Spleen (tissue), 11 donors: Measurements from ENCODE around the gene OXLD1. TPM values are rescaled to one million over a fixed set of nuclear protein-coding genes. Genes with fewer than 3 reads are reported as not detected.

Experiments
- DNase-seq: peaks from one replicate; pipeline ENCODE4 v3.0.0-alpha.2; 2020
- H3K27ac ChIP-seq, 8 donors: fragments of 200-600 bp; sonication (generic) in 7 of 8; 1 replicate in 4 of 8; 2 replicates in 4 of 8; pipeline versions ENCODE4 v1.5.0 to v1.8.0; 2016 to 2021; ENCODE audit warnings: inconsistent platforms in 4 of 8, mild to moderate bottlenecking in 4 of 8, moderate library complexity in 1 of 8
- H3K27me3 ChIP-seq, 7 donors: fragments of 200-600 bp; sonication (generic) in 6 of 7; replicated peaks in 1 of 7; 1 replicate in 4 of 7; 2 replicates in 3 of 7; pipeline versions ENCODE4 v1.5.0 to v1.8.0; 2016 to 2021; ENCODE audit warnings: inconsistent platforms in 3 of 7, mild to moderate bottlenecking in 1 of 7
- H3K36me3 ChIP-seq, 6 donors: fragments of 200-600 bp; sonication (generic) in 5 of 6; 1 replicate in 4 of 6; 2 replicates in 2 of 6; pipeline versions ENCODE4 v1.5.0 to v1.8.0; 2016 to 2021; ENCODE audit warnings: inconsistent platforms in 2 of 6
- H3K4me1 ChIP-seq, 6 donors: fragments of 200-600 bp; sonication (generic) in 5 of 6; 1 replicate in 3 of 6; 2 replicates in 3 of 6; pipeline versions ENCODE4 v1.5.0 to v1.8.0; 2016 to 2021; ENCODE audit warnings: inconsistent platforms in 3 of 6
- H3K4me3 ChIP-seq, 8 donors: fragments of 200-600 bp; sonication (generic) in 7 of 8; 1 replicate in 4 of 8; 2 replicates in 4 of 8; pipeline versions ENCODE4 v1.5.0 to v1.8.0; 2016 to 2021; ENCODE audit warnings: inconsistent platforms in 4 of 8, mild to moderate bottlenecking in 4 of 8, moderate library complexity in 2 of 8
- H3K9me3 ChIP-seq, 8 donors: fragments of 200-600 bp; sonication (generic) in 7 of 8; 1 replicate in 4 of 8; 2 replicates in 4 of 8; pipeline versions ENCODE4 v1.5.0 to v1.8.0; 2016 to 2021; ENCODE audit warnings: inconsistent platforms in 4 of 8
- POLR2A ChIP-seq, 3 donors: fragments of 450-650 bp; IDR thresholded peaks; one replicate each; pipeline ENCODE4 v1.5.1; 2017; ENCODE audit warnings: antibody characterized with exemption in 3 of 3, mild to moderate bottlenecking in 1 of 3
- POLR2AphosphoS5 ChIP-seq, 3 donors: sonication (generic); formaldehyde crosslinking; IDR thresholded peaks; one replicate each; pipeline ENCODE4 v1.5.1; 2017; ENCODE audit warnings: antibody characterized with exemption in 3 of 3
- WGBS, 5 donors: extraction: QIAGEN DNeasy Blood & Tissue Kit in 3 of 5; methylation state at CpG; one replicate each; pipeline versions ENCODE4 v1.1.5 to v1.1.7; 2013 to 2018; 5-methylcytosine and 5-hydroxymethylcytosine counted together
- intact Hi-C: fragments of 100-400 bp; cut with DNase I; formaldehyde crosslinking; loops from one replicate; pipeline ENCODE4 v1.15.0; 2023; ENCODE audit warnings: low total_unique reads
- polyA plus RNA-seq, 3 donors: library from polyadenylated mRNA; stranded (reverse); fragments of 200-250 nt; gene quantifications; one replicate each; pipeline ENCODE4 v1.2.1, GENCODE V29; 2013
- total RNA-seq, 7 donors: library from RNA; depleted of rRNA in 3 of 7; stranded (reverse); fragments of >200 nt in 3 of 7; fragmentation: NEBNext Ultra II Directional in 4 of 7; extraction: Animal tissue kit (Norgen Biotek cat#: 25700) in 4 of 7; gene quantifications; one replicate each; pipeline versions ENCODE4 v1.1.0 to v1.2.1, GENCODE V29; 2016 to 2021
- TF ChIP-seq, protein P1 (sequence below), 11 experiments: fragments of 200-600 bp in 7 of 11; fragments of 450-650 bp in 4 of 11; sonication (generic) in 4 of 11; IDR thresholded peaks in 8 of 11; conservative IDR thresholded peaks in 3 of 11; 1 replicate in 7 of 11; 2 replicates in 4 of 11; pipeline versions ENCODE4 v1.4.0 to v1.8.0; 2016 to 2021; ENCODE audit warnings: antibody characterized with exemption in 11 of 11, inconsistent platforms in 4 of 11, mild to moderate bottlenecking in 1 of 11
- donor health status: healthy with polysubstance abuse.
- donor health status: DM: no; HTN: no; CAD: no; lungs with moderate emphysema.
- donor health status: DM: no; HTN: no; CAD: no.
- donor health status: Bipolar disorder and iron deficiency.
- donor health status: healthy.
- donor health status: DM: no; HTN: no; CAD: no.
- donor health status: DM: yes; HTN: yes; CAD: no.

Gene OXLD1
- total and polyA plus RNA-seq, 10 donors: 29.4 to 110 (median 36.8) TPM

DNA sequence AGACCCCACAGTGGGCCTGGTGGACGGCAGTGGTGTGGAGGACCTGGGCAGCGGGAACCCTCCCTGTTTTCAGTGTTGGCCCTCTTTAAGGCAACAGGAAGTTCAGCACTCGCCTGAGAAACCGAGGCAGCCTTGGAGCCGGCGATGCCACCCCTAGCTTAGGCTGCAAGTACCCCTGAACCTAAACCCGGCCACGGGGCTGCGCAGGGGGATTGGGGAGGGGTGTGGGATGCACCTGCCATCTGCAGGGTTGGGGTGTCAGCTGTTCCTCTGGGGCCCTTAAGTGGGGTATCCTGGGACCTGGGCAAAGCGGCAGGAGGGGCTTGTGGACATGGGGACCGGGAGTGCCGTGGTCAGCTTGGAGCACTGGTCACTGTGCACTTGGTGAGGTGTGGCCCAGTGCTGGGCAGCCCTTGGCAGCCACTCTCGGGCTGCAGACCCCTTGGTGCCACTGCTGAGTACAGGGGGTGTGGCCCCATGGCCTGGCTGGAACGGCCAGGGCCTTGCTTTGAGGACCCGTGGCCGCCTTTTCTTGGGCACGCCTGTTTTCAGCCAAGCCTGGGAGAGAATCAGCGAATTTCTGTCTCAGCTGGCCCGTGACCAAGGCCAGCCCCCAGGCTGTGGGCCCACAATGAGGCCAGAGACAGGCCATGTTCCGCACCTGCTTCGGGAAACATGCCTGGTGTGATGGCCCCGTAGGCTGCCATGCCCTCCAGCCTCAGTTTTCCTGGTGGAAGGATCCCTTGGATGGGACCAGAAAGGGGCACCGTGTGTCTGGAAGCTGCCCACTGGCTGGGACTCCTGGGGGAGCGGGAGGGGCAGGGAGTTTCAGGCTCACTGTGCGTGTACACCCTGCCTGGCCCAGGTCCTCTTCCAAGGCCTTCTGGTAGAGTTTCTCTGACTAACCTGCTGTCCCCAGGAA is 41.6 kb upstream of the OXLD1 start:
- peak; percentile 75 for DNase-seq
- H3K27ac ChIP-seq: no peak overlapping the region
- intact Hi-C loops: no loop called here
- peaks cover 0 to 48% (median 31%) of the 10 kb centered on the region in 6 donors for H3K36me3 ChIP-seq
- H3K9me3 ChIP-seq: no peaks in the 10 kb centered on the region
- WGBS, 5 donors: 86 to 97% (median 92%) methylated on average over 23 to 25 of the region's 25 CpGs
- no peaks in the 10 kb centered on the region for H3K27me3 ChIP-seq
- H3K4me3 ChIP-seq: no peak overlapping the region
- peaks cover 28 to 54% (median 42%) of the 10 kb centered on the region in 6 donors for H3K4me1 ChIP-seq
- no peak for TF ChIP-seq POLR2A (IDR thresholded peaks at IDR 0.05)
- TF ChIP-seq, protein P1, sequence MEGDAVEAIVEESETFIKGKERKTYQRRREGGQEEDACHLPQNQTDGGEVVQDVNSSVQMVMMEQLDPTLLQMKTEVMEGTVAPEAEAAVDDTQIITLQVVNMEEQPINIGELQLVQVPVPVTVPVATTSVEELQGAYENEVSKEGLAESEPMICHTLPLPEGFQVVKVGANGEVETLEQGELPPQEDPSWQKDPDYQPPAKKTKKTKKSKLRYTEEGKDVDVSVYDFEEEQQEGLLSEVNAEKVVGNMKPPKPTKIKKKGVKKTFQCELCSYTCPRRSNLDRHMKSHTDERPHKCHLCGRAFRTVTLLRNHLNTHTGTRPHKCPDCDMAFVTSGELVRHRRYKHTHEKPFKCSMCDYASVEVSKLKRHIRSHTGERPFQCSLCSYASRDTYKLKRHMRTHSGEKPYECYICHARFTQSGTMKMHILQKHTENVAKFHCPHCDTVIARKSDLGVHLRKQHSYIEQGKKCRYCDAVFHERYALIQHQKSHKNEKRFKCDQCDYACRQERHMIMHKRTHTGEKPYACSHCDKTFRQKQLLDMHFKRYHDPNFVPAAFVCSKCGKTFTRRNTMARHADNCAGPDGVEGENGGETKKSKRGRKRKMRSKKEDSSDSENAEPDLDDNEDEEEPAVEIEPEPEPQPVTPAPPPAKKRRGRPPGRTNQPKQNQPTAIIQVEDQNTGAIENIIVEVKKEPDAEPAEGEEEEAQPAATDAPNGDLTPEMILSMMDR (IDR thresholded peaks at IDR 0.05 in 8 of 11, conservative IDR thresholded peaks at IDR 0.05 in 3 of 11): no peak
- no peak for TF ChIP-seq POLR2AphosphoS5 (IDR thresholded peaks at IDR 0.05)

GRCh38 chr17:81706757-81707624 is 40.6 kb upstream of the OXLD1 start:
- DNase-seq: peak; percentile 67
- H3K36me3 ChIP-seq: peaks cover 0 to 49% (median 31%) of the 10 kb centered on the region in 6 donors
- intact Hi-C loops: no loop called here
- TF ChIP-seq, protein P1 (IDR thresholded peaks at IDR 0.05 in 8 of 11, conservative IDR thresholded peaks at IDR 0.05 in 3 of 11): no peak
- TF ChIP-seq POLR2AphosphoS5 (IDR thresholded peaks at IDR 0.05) (peak in 1 of 3 donors; percentile 51), POLR2A (IDR thresholded peaks at IDR 0.05) (no peak)
- H3K9me3 ChIP-seq: no peaks in the 10 kb centered on the region
- no peak overlapping the region for H3K27ac ChIP-seq
- H3K4me3 ChIP-seq: no peak overlapping the region
- H3K4me1 ChIP-seq: peaks cover 28 to 56% (median 43%) of the 10 kb centered on the region in 6 donors
- H3K27me3 ChIP-seq: no peaks in the 10 kb centered on the region
- WGBS, 5 donors: 91 to 96% (median 93%) methylated on average over 36 to 54 of the region's 54 CpGs

- peaks cover 30 to 56% (median 44%) of the 10 kb centered on the region in 6 donors for H3K4me1 ChIP-seq
- intact Hi-C loops: no loop called here
- no peaks in the 10 kb centered on the region for H3K27me3 ChIP-seq
- WGBS, 5 donors: 92 to 98% (median 95%) methylated on average over 17 of the region's 17 CpGs
- no peak overlapping the region for H3K27ac ChIP-seq
- H3K4me3 ChIP-seq: no peak overlapping the region
- TF ChIP-seq POLR2AphosphoS5 (IDR thresholded peaks at IDR 0.05) (peak in 1 of 3 donors; percentile 3), POLR2A (IDR thresholded peaks at IDR 0.05) (no peak)
- DNase-seq: peak; percentile 58
- peaks cover 0 to 57% (median 37%) of the 10 kb centered on the region in 6 donors for H3K36me3 ChIP-seq
- H3K9me3 ChIP-seq: no peaks in the 10 kb centered on the region
These were observed 39.8 kb upstream of the OXLD1 start for GRCh38 chr17:81706232-81706611.

GRCh38 chr17:81705518-81706231 is 39.3 kb upstream of the OXLD1 start:
- Histone ChIP-seq H3K27ac (no peak overlapping the region), H3K27me3 (no peaks in the 10 kb centered on the region), H3K4me1 (peaks cover 28 to 56% (median 44%) of the 10 kb centered on the region in 6 donors), H3K36me3 (peaks cover 0 to 62% (median 43%) of the 10 kb centered on the region in 6 donors), H3K4me3 (no peak overlapping the region), H3K9me3 (no peaks in the 10 kb centered on the region)
- TF ChIP-seq, protein P1 (IDR thresholded peaks at IDR 0.05 in 8 of 11, conservative IDR thresholded peaks at IDR 0.05 in 3 of 11): no peak
- TF ChIP-seq POLR2A (IDR thresholded peaks at IDR 0.05): no peak
- TF ChIP-seq POLR2AphosphoS5 (IDR thresholded peaks at IDR 0.05): no peak
- intact Hi-C loops: no loop called here
- DNase-seq: peak; percentile 59
- WGBS, 5 donors: 92 to 96% (median 94%) methylated on average over 30 of the region's 30 CpGs
